ENCODE measurements around the gene FTSJ1. TPM values are rescaled to one million over a fixed set of nuclear protein-coding genes. Genes with fewer than 3 reads are reported as not detected.

FTSJ1 gene
- total RNA-seq, 1 experiment from 2014 or later: 175 TPM

DNA sequence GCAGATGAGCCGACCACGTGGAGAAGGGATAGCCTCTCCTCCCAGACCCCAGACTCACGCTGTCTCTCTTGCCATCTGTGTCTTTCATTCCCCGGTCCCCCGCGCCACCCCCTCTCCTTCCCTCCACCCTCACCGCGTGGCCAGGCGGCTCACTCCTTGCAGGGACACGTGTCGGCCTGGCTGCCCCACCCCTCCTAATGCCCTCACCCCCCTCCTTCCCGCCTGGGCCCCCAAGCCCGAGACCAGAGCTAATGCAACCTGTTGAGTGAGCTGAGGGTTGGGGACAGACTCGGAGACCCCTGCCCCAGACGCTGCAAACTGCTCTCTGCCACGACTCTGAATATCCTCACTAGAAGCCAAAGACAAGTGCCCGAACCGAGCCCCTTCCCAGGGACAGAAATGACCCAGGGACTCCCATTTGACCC lies 7.7 kb upstream of the FTSJ1 start:
- no peaks in the 10 kb centered on the region for H4K20me1 ChIP-seq (ENCODE audit: low read length)
- BruUV-seq (replicated peaks): no TSS peak
- H3K4me1 ChIP-seq (ENCODE audit: insufficient read depth, low read length): peaks cover 17% of the 10 kb centered on the region
- H3K9me2 ChIP-seq (replicated peaks; ENCODE audit: low read length): no peaks in the 10 kb centered on the region
- ChIA-PET POLR2A (ENCODE audit: unreplicated experiment) (no interaction called here), CTCF (no interaction called here)
- intact Hi-C loops (cut with micrococcal nuclease): no loop called here
- H3K4me2 ChIP-seq (ENCODE audit: low read length): no peak overlapping the region
- no peak overlapping the region for H3K27ac ChIP-seq (ENCODE audit: low read length)
- no peak overlapping the region for H3K9ac ChIP-seq (ENCODE audit: low read length)
- no peak overlapping the region for H3K4me3 ChIP-seq (ENCODE audit: low read length)
- H2AFZ ChIP-seq (ENCODE audit: low read length): no peak overlapping the region
- H3F3A ChIP-seq (ENCODE audit: low read length, unreplicated experiment): no peaks in the 10 kb centered on the region
- H3K27me3 ChIP-seq (ENCODE audit: low read length): no peaks in the 10 kb centered on the region
- no peak for ATAC-seq
- H3K36me3 ChIP-seq (ENCODE audit: low read depth, low read length): no peaks in the 10 kb centered on the region
- no peak for TF ChIP-seq EZH2 (IDR thresholded peaks at IDR 0.05; ENCODE audit: low read length, unreplicated experiment)
- no peak for TF ChIP-seq EZH2phosphoT487 (IDR thresholded peaks at IDR 0.05; ENCODE audit: borderline replicate concordance, low read length)
- TF ChIP-seq, protein P1, sequence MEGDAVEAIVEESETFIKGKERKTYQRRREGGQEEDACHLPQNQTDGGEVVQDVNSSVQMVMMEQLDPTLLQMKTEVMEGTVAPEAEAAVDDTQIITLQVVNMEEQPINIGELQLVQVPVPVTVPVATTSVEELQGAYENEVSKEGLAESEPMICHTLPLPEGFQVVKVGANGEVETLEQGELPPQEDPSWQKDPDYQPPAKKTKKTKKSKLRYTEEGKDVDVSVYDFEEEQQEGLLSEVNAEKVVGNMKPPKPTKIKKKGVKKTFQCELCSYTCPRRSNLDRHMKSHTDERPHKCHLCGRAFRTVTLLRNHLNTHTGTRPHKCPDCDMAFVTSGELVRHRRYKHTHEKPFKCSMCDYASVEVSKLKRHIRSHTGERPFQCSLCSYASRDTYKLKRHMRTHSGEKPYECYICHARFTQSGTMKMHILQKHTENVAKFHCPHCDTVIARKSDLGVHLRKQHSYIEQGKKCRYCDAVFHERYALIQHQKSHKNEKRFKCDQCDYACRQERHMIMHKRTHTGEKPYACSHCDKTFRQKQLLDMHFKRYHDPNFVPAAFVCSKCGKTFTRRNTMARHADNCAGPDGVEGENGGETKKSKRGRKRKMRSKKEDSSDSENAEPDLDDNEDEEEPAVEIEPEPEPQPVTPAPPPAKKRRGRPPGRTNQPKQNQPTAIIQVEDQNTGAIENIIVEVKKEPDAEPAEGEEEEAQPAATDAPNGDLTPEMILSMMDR (conservative IDR thresholded peaks at IDR 0.05; ENCODE audit: low read depth, low read length): no peak
- H3K9me3 ChIP-seq (ENCODE audit: low read length): no peaks in the 10 kb centered on the region
- no peaks in the 10 kb centered on the region for H3K79me2 ChIP-seq (ENCODE audit: low read length)
- DNase-seq: no peak

DNA sequence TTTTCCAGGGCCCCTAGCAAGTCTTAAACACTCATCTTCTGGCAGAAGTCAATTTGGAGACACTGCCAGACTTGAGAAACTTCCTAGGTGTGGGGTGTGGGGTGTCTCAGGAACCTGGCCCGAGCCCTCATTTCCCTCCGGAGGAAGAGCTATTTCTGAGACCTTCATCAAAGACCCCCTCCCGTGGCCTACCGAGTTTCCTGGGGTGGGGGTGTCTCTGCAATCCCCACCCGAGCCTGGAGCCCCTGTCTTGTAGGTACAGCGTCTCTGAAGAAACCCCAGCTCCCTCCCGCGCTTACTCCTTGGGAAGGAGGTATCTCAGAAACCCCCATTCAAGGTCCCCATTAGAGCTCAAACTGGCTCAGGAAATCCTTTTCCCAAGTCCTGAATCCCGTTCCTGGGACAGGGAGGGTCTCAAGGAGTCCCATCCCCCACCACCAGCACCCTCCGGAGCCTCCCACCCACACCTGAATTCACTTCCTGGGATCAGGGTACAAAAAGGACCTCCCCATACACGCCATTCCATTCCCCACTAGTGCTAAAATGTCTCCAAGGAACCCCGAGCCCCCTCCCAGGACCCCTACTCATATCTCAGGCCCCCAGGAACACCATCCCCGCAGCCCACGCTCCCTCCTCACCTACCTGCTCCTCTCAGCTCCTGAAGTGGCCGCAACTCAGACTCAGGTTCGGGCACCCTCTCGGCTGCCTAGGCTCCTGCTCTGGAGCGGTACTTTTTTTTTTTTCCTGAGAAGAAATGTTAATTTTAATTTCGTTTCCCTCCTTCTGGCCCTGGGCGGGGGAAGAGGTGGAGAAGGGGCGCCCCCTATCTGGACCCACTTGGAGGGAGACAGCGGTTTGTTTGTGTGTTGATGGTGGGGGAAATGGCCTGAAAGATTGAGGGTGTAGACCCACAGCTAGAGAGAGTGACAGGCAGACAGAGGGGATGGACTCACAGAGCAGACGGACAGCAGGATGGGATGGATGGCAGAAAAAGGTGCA lies 7.0 kb upstream of the FTSJ1 start:
- Histone ChIP-seq H3K27me3 (ENCODE audit: low read length) (no peaks in the 10 kb centered on the region), H3K4me1 (ENCODE audit: insufficient read depth, low read length) (peaks cover 13% of the 10 kb centered on the region), H3K4me3 (ENCODE audit: low read length) (no peak overlapping the region), H3K79me2 (ENCODE audit: low read length) (no peaks in the 10 kb centered on the region), H3K9me2 (replicated peaks; ENCODE audit: low read length) (no peaks in the 10 kb centered on the region), H3K9ac (ENCODE audit: low read length) (no peak overlapping the region), H2AFZ (ENCODE audit: low read length) (no peak overlapping the region), H3K36me3 (ENCODE audit: low read depth, low read length) (no peaks in the 10 kb centered on the region), H3F3A (ENCODE audit: low read length, unreplicated experiment) (no peaks in the 10 kb centered on the region), H3K27ac (ENCODE audit: low read length) (no peak overlapping the region), H4K20me1 (ENCODE audit: low read length) (no peaks in the 10 kb centered on the region), H3K4me2 (ENCODE audit: low read length) (no peak overlapping the region), H3K9me3 (ENCODE audit: low read length) (no peaks in the 10 kb centered on the region)
- ATAC-seq: no peak
- POLR2A ChIA-PET (ENCODE audit: unreplicated experiment): no interaction called here
- BruUV-seq (replicated peaks): no TSS peak
- intact Hi-C loops (cut with micrococcal nuclease): no loop called here
- CTCF ChIA-PET: no interaction called here
- DNase-seq: no peak
- TF ChIP-seq EZH2phosphoT487 (IDR thresholded peaks at IDR 0.05; ENCODE audit: borderline replicate concordance, low read length): no peak
- TF ChIP-seq, protein P1 (conservative IDR thresholded peaks at IDR 0.05; ENCODE audit: low read depth, low read length): peak; percentile 18; the same call in 1 of the 2 replicates

All from PC-3 (cell line).